Measurements from ENCODE around the gene OR2D3.

DNA sequence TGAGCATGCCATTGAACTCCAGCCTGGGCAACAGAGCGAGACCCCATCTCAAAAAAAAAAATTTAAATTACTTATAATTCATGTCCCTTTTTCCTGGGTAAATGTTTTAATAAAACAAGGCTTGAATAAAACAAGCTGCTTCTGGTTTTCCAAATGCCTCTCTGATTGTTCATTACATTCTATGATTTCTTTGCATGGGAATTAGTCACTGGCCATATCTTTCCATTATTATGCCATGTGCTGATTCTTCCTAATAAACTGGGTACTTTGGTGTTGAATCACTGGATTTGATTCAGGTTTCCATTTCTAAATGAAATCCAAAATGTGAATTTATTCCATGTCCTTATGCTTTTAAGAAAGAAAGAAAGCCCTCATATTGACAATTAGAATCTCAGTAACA, 48.0 kb downstream of the OR2D3 start:
- TF ChIP-seq POLR2AphosphoS5 (IDR thresholded peaks at IDR 0.05) (no peak), POLR2A (IDR thresholded peaks at IDR 0.05) (no peak)
- TF ChIP-seq, protein P1, sequence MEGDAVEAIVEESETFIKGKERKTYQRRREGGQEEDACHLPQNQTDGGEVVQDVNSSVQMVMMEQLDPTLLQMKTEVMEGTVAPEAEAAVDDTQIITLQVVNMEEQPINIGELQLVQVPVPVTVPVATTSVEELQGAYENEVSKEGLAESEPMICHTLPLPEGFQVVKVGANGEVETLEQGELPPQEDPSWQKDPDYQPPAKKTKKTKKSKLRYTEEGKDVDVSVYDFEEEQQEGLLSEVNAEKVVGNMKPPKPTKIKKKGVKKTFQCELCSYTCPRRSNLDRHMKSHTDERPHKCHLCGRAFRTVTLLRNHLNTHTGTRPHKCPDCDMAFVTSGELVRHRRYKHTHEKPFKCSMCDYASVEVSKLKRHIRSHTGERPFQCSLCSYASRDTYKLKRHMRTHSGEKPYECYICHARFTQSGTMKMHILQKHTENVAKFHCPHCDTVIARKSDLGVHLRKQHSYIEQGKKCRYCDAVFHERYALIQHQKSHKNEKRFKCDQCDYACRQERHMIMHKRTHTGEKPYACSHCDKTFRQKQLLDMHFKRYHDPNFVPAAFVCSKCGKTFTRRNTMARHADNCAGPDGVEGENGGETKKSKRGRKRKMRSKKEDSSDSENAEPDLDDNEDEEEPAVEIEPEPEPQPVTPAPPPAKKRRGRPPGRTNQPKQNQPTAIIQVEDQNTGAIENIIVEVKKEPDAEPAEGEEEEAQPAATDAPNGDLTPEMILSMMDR (IDR thresholded peaks at IDR 0.05) = no peak
